ENCODE data around the gene CYSTM1.

- TF ChIP-seq FOXA1 (IDR thresholded peaks at IDR 0.05): no peak
- no peak for TF ChIP-seq SP1 (IDR thresholded peaks at IDR 0.05)
- no peak for TF ChIP-seq SUZ12 (IDR thresholded peaks at IDR 0.05)
- TF ChIP-seq LEF1 (IDR thresholded peaks at IDR 0.05; ENCODE audit: borderline replicate concordance): no peak
- no peak for TF ChIP-seq ZNF384 (IDR thresholded peaks at IDR 0.05)
- TF ChIP-seq FOXK2 (IDR thresholded peaks at IDR 0.05): no peak
- no peak for TF ChIP-seq FOXM1 (IDR thresholded peaks at IDR 0.05; ENCODE audit: borderline replicate concordance)
- no peak for TF ChIP-seq ELF4 (IDR thresholded peaks at IDR 0.05)
- TF ChIP-seq CTBP1 (IDR thresholded peaks at IDR 0.05; ENCODE audit: borderline replicate concordance): no peak
- TF ChIP-seq, protein P1, sequence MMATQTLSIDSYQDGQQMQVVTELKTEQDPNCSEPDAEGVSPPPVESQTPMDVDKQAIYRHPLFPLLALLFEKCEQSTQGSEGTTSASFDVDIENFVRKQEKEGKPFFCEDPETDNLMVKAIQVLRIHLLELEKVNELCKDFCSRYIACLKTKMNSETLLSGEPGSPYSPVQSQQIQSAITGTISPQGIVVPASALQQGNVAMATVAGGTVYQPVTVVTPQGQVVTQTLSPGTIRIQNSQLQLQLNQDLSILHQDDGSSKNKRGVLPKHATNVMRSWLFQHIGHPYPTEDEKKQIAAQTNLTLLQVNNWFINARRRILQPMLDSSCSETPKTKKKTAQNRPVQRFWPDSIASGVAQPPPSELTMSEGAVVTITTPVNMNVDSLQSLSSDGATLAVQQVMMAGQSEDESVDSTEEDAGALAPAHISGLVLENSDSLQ (IDR thresholded peaks at IDR 0.05): no peak
- no peak for TF ChIP-seq TARDBP (IDR thresholded peaks at IDR 0.05)
- no peak for TF ChIP-seq ARNT (IDR thresholded peaks at IDR 0.05)
- no peak for TF ChIP-seq BHLHE40 (IDR thresholded peaks at IDR 0.05; ENCODE audit: borderline replicate concordance)
Measured at GRCh38 chr5:140181525-140181924, 6.5 kb downstream of the CYSTM1 start.

Measured in HEK293T (cell line).